H54 (cell line): Measurements from ENCODE around the gene SOAT2.

Experiments
- DNase-seq: peaks from one replicate; pipeline ENCODE4 v3.0.0; 2011; ENCODE audit warnings: low spot score, mixed read lengths; ENCODE audit not compliant: insufficient read length
- FAIRE-seq: peaks from 3 replicates; lab custom pipeline; 2011; peaks lifted over from hg19 to GRCh38; lab: Jason Lieb, UNC
- POLR2A ChIP-seq: IDR thresholded peaks from 2 replicates; pipeline ENCODE4 v1.6.1; 2011; ENCODE audit warnings: low read depth, mild to moderate bottlenecking, low read length

Gene SOAT2

GRCh38 chr12:53115112-53115890 is 12.0 kb downstream of the SOAT2 start:
- FAIRE-seq = no peak
- TF ChIP-seq POLR2A = no peak

GRCh38 chr12:53115891-53116648 is 12.8 kb downstream of the SOAT2 start:
- FAIRE-seq = no peak

More at GRCh38 chr12:53115112-53115890, 12.0 kb downstream of the SOAT2 start:
- DNase-seq = no peak

GRCh38 chr12:53118751-53119300 is 15.5 kb downstream of the SOAT2 start:
- FAIRE-seq (no peak), DNase-seq (no peak)
- TF ChIP-seq POLR2A = no peak

More at GRCh38 chr12:53115891-53116648, 12.8 kb downstream of the SOAT2 start:
- no peak for DNase-seq
- TF ChIP-seq POLR2A = no peak

GRCh38 chr12:53120685-53121525 is 17.6 kb downstream of the SOAT2 start:
- TF ChIP-seq POLR2A = no peak
- DNase-seq = no peak
- no peak for FAIRE-seq

- FAIRE-seq (no peak), DNase-seq (peak; percentile 38)
- TF ChIP-seq POLR2A = no peak
These were observed 19.7 kb downstream of the SOAT2 start for GRCh38 chr12:53122961-53123468.

GRCh38 chr12:53123578-53124351 is 20.5 kb downstream of the SOAT2 start:
- FAIRE-seq (peak; percentile 89), DNase-seq (peak; percentile 86)

GRCh38 chr12:53124352-53124723 is 21.1 kb downstream of the SOAT2 start:
- FAIRE-seq (no peak), DNase-seq (no peak)
- no peak for TF ChIP-seq POLR2A

More at GRCh38 chr12:53123578-53124351, 20.5 kb downstream of the SOAT2 start:
- no peak for TF ChIP-seq POLR2A

GRCh38 chr12:53127169-53127568 is 23.9 kb downstream of the SOAT2 start:
- FAIRE-seq = no peak
- DNase-seq = no peak

GRCh38 chr12:53128780-53129569 is 25.7 kb downstream of the SOAT2 start:
- FAIRE-seq = no peak
- no peak for TF ChIP-seq POLR2A
- no peak for DNase-seq

More at GRCh38 chr12:53127169-53127568, 23.9 kb downstream of the SOAT2 start:
- TF ChIP-seq POLR2A = no peak

- DNase-seq (no peak), FAIRE-seq (no peak)
- TF ChIP-seq POLR2A = no peak
These were observed 28.6 kb downstream of the SOAT2 start for GRCh38 chr12:53131844-53132243.

GRCh38 chr12:53133722-53134121 is 30.4 kb downstream of the SOAT2 start:
- FAIRE-seq = no peak
- TF ChIP-seq POLR2A = no peak
- DNase-seq = no peak

GRCh38 chr12:53143355-53143754 is 40.1 kb downstream of the SOAT2 start:
- FAIRE-seq (no peak), DNase-seq (no peak)
- no peak for TF ChIP-seq POLR2A
